HFF-Myc (cell line): Measurements from ENCODE around the gene GPN2.

Experiments used
- DNase-seq: peaks from one replicate; pipeline ENCODE4 v3.0.0-alpha.2; 2011; ENCODE audit warnings: low read depth; ENCODE audit errors: extremely low read depth
- H3K4me3 ChIP-seq: replicated peaks from 2 replicates; pipeline ENCODE4 v1.5.1; 2011; ENCODE audit warnings: low read depth, mild to moderate bottlenecking, control low read depth, low read length
- CTCF ChIP-seq: IDR thresholded peaks from 2 replicates; pipeline ENCODE4 v1.5.1; 2012; ENCODE audit warnings: mild to moderate bottlenecking, low read depth, low read length, control low read depth; ENCODE audit errors: missing control alignments

The GPN2 gene

DNA sequence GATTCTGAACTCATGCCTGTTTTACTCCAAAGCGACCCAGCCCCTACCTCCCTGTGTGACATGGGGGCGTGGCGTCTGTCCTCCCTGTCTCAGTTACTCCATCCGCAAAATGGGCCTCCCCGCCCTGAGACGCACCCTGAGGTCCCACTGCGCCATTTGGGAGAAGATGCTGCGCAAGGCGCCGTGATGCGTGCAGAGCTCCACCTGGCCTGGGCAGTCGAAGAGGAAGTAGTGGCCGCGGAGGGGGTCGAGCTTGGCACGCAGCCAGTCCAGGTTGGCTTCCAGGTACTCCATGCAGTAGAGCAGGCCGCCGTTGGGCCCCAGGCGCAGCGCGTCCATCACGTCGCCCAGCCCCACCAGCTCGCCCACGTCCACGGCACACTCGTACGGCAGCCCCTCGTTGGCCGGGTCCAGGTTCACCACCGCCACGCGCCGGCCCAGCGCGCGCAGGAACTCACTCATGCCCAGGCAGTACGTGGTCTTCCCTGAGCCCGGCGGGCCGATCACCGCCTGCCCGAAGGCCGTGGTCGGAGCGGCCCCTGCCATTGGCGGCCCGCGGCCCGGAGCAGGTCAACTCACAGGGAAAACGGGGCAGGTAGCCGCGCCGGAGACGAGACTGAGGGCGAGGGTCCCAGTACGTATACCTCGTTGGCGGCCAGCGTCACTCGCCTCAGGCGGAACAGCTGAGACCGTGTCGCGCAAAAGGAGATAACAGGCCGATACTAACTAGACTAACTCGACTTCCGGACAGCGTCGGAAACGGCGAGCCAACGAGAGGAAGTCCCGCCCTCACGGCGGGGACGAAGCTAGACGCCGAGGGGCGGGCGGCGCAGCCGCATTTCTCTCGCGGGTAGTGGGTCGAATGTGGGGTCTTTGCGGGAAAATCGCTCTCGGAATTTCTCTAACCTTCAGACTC lies at the start of gene GPN2:
GPN2 (minus strand) TSS at position 733 of the 916 bp plus-strand sequence; CDS start at position 546, 187 bp downstream.
- TF ChIP-seq CTCF: no peak
- DNase-seq: peak; percentile 38
- peak within 1 kb of the TSS; percentile 95 for H3K4me3 ChIP-seq

- H3K4me3 ChIP-seq: no peak overlapping the region
- TF ChIP-seq CTCF: no peak
- DNase-seq: no peak
Measured at GRCh38 chr1:26938659-26939025, 48.6 kb upstream of the GPN2 start.

DNA sequence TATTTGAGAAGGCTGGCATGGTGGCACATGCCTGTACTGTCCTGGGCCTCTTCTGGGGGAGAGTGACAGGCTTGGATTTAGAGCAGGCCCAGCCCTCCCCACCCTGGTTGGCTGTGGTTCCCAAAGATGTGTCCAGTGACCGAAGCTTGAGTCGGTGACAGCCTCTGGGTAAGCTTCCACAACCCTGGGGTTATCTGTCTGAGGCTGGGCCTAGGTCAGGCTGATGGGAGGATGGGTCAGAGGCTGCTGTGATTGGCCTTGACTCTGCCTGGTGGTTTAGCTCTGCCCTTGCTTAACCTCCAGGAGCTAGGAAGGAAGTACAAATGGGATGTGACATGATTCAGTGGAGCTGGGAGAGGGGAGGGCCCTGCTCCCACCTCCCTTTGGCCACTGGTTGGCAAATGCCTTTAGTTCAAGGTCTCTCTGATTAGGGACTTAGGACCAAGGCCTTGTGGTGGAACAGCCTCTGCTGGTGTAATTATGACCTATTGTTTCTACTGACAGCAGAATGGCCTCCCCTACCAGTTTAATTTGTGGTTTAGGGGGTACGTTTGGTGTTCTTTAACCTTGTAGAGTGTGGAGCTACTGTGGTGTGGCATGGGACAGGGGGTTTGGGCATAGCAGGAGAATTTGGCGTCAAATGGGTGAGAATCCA lies 48.0 kb upstream of the GPN2 start:
- TF ChIP-seq CTCF: no peak
- H3K4me3 ChIP-seq: no peak overlapping the region
- no peak for DNase-seq

DNA sequence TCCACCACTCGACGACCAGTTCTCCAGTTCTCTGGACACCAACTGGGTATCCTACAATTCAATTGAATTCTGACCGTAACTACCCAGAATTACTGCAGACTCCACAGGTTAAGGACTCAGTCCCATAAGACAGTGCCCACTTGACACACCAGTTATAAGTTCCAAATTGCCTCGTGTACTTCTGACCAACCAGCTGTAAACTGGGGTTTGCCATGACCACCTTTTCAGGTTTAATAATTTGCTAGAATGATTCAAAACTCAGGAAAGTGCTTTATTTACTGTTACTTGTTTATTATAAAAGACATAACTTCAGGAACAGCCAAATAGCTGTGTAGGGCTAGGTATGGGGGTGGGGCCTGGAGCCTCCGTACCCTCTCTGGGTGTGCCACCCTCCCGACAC lies 46.7 kb upstream of the GPN2 start:
- no peak for DNase-seq
- no peak for TF ChIP-seq CTCF
- H3K4me3 ChIP-seq: no peak overlapping the region

- DNase-seq: no peak
- no peak for TF ChIP-seq CTCF
- no peak overlapping the region for H3K4me3 ChIP-seq
Measured at GRCh38 chr1:26932531-26932930, 42.4 kb upstream of the GPN2 start.

DNA sequence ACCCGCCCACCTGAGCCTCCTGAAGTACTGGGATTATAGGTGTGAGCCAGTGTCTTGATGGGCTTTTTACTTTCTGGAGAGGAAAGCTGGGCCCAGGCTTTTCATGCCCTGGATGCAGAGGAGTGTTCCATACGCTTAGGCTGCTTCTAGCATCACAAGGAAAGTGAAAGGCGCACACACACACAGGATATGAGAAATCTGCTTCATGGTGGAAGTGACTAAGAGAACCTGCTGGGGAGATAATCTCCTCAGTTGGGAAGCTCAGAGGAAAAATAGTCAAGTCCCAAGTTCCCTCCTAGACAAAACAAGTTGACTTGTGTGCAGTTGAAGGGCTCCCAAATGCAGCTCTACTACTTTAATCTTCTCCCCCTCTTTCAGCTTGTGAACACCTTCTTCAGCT lies 33.6 kb upstream of the GPN2 start:
- peak overlapping the region; percentile 97 for H3K4me3 ChIP-seq
- TF ChIP-seq CTCF: no peak
- no peak for DNase-seq
